ENCODE results near the gene DUS2.
"Not testable (repeated sequence)": the region's sequence is repeated elsewhere in the genome, so short reads cannot be mapped to it uniquely, and the experiment has no call there.

Gene DUS2

DNA sequence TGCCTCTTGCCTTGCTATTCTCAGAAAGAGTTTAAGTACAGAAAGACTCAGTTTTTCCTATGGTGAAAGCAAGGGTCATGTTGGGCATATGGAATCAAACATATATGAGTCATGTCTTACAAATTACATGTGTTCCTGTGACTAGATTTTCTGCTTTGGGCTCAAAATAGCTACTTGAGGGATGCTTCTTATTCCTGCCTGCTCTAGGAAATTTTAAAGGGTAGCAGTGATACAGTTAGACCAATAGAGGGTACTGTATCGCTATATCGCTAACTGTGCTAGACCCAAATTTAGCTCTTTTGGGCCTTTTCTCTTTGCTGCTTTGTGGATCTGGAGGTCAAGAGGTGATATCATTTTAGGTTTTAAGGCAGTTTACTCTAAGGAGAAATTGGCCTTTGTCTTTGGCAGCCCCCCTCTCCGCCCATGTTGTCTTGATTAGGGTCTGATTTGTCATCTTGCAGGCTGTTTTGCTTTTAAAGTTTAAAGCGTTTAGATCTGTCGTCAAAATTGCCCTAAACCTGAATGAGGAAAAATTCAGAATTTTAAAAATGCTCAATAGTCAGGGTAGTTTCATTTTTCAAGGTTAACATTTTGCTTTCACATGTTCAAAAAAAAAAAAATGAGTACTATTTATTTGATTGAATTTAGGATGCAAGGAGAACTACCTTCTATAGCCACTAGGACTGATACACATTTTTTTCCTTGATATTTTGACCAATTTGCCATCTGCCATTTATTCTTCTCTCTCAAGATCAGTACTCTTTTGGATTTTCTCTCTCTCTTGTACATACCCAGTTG, 70.9 kb downstream of the DUS2 start:
- DNase-seq = no peak

DNA sequence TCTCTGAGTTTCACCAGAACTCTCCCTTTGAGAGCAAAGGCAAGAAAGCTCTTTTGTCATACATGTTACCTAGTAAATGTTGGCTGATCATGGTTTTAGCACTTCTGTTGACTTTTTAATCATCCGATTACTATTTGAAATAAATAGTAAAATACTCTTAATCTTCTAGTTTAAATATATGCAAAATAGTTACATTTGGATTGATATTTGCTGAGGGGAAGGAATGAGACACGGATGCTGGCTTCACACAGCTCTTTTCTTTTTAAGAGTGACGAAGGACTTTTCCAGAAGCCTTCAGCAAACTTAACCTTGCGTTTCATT, 71.5 kb downstream of the DUS2 start:
- DNase-seq = no peak

- DNase-seq = no peak
Observed at GRCh38 chr16:68096491-68096890, 73.4 kb downstream of the DUS2 start.

GRCh38 chr16:68097088-68097487, 74.0 kb downstream of the DUS2 start:
- no peak for DNase-seq

GRCh38 chr16:68097895-68098294, 74.8 kb downstream of the DUS2 start:
- DNase-seq = no peak

- no peak for DNase-seq
Observed at GRCh38 chr16:68100488-68100887, 77.4 kb downstream of the DUS2 start.

- DNase-seq = no peak
Observed at GRCh38 chr16:68105611-68106010, 82.5 kb downstream of the DUS2 start.

GRCh38 chr16:68107230-68107928, 84.3 kb downstream of the DUS2 start:
- not testable (repeated sequence) for DNase-seq

DNA sequence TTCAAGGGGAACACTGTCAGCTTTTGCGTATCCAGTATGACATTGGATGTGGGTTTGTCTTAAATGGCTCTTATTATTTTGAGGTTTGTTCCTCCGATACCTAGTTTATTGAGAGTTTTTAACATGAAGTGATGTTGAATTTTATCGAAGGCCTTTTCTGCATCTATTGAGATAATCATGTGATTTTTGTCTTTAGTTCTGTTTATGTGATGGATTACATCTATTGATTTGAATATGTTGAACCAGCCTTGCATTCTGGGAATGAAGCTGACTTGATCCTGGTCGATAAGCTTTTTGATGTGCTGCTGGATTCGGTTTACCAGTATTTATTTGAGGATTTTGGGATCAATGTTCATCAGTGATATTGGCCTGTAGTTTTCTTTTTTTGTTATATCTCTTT, 86.1 kb downstream of the DUS2 start:
- DNase-seq = not testable (repeated sequence)

GRCh38 chr16:68110611-68111010, 87.5 kb downstream of the DUS2 start:
- not testable (repeated sequence) for DNase-seq

GRCh38 chr16:68111379-68111778, 88.3 kb downstream of the DUS2 start:
- DNase-seq = no peak

GRCh38 chr16:68113059-68113761, 90.1 kb downstream of the DUS2 start:
- DNase-seq = no peak

DNA sequence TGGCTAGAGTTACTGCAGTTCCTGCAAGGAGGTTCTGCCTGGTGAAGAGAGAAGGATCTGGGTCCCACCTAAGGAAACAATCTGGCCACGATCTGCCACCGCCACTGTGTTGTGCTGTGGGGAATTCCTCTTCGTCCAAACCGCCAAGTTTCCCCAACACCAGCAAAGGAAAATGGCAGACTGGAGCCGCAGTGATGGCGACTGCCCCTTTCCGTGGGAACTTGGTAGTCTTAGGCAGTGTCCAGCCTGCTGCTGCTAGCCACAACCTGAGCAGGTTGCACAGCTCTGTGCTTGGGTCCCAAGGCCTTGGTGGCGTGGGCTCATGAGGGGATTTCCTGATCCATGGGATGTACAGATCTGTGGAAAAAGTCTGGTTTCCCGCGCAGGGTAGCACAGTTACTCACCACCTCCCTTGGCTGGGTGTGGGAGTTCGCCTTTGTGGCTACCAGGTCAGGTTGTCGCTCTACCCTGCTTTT, 90.7 kb downstream of the DUS2 start:
- no peak for DNase-seq

GRCh38 chr16:68114939-68115338, 91.9 kb downstream of the DUS2 start:
- not testable (repeated sequence) for DNase-seq

DNA sequence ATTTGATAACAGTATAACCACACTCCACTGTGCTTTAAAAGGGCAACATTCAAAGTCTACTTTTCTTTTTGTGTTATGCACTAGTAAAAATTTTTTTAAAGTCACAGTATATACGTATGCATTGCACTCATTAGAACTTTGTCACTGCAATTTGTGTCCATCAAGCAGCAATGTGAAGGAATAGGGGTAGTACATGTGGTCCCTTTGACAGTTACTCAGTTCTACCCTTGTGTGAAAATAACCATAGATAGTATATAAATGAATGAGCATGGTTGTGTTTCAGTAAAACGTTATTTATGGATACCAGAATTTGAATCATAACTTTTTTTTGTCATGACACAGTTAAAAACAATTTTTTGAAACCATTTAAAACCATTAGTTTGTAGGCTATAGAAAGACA, 92.8 kb downstream of the DUS2 start:
- no peak for DNase-seq

DNA sequence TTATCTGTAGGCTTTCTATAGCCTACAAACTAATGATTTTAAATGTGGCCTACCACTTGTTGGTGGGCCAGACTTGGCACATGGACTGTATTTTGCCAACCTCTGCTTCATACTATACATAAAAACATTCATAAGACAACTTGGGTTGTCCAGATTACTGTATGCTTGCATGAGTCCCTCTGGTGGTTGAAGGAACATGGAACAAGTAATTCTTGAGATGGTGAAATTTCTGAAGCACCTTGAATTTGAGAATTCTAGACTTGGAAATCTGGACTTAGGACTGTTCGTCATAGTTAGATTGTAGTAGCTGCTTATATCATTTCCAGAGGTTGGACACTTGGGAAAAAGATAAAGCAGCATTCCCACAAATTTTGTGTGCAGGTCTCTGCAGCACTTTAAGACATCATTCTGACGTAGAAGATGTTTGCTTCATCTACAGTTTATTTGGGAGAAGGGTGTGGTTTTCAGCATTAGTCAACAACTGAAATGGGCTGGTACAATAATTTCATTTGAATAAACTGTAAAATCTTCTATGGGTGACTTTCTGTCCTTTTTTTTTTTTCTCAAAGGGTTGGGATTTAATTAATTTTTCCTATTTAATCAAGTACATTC, 93.3 kb downstream of the DUS2 start:
- DNase-seq = no peak

DNA sequence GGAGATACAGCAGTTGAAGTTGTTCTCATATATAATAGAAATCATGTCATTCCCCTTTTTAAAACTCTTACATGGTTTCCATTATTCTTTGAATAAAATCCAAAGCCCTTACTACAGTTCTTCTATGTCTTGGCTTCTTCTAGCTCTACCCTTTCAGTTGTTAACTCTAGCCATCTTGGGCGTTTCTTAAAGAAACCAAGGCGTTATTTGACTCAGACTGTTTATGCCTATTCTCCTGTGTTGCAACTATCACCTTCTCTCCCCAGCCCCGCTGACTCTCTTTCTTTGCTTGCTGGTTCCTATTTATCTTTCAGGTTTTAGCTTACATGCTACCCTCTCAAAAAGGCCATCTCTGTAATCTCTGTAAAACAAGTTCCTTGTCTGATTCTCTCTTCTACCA, 94.8 kb downstream of the DUS2 start:
- DNase-seq = no peak

GRCh38 chr16:68118954-68119353, 95.9 kb downstream of the DUS2 start:
- DNase-seq = not testable (repeated sequence)

GRCh38 chr16:68120496-68120895, 97.4 kb downstream of the DUS2 start:
- not testable (repeated sequence) for DNase-seq

DNA sequence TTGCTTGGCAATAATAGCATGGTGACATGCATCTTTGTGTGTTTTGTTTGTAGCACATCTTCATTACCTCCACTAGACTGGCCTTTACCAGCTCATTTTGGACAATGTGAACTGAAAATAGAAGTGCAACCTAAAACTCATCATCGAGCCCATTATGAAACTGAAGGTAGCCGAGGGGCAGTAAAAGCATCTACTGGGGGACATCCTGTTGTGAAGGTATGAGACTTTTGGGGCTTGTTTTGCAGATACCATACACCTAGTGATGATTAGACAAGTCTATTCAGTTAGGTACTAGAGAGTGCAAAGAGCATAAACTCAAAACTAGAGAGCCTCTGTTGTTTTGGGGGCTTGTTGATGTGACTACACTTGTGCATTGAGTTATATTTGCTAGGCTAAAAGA, 103.3 kb downstream of the DUS2 start:
- no peak for DNase-seq

GRCh38 chr16:68128577-68129305, 105.7 kb downstream of the DUS2 start:
- DNase-seq = no peak
